Brain microvascular endothelial cell (primary cell): Measurements from ENCODE around the gene MYOM1.

Experiments
- DNase-seq: peaks from one replicate; pipeline ENCODE4 v3.0.0-alpha.2; 2020
- H3K27ac ChIP-seq: fragments of 250-450 bp; sonication (Bioruptor Pico); 2 replicates; pipeline ENCODE4 v1.5.1; 2020; ENCODE audit warnings: mild to moderate bottlenecking, moderate library complexity
- H3K27me3 ChIP-seq: fragments of 250-450 bp; sonication (Bioruptor Pico); replicated peaks from 2 replicates; pipeline ENCODE4 v1.5.1; 2020; ENCODE audit warnings: mild to moderate bottlenecking
- H3K36me3 ChIP-seq: fragments of 250-450 bp; sonication (Bioruptor Pico); replicated peaks from 2 replicates; pipeline ENCODE4 v1.5.1; 2020; ENCODE audit warnings: mild to moderate bottlenecking
- H3K4me3 ChIP-seq: 2 replicates; pipeline ENCODE4 v1.5.1; 2011; ENCODE audit warnings: low read depth, mild to moderate bottlenecking, control low read depth, low read length, moderate library complexity
- CTCF ChIP-seq: IDR thresholded peaks from 2 replicates; pipeline ENCODE4 v1.5.1; 2011; ENCODE audit warnings: low read depth, mild to moderate bottlenecking, moderate library complexity, low read length, control low read depth, inconsistent platforms; ENCODE audit errors: missing control alignments
- in situ Hi-C: cut with HindIII; loops from 2 replicates; pipeline ENCODE4 v1.10.0; 2017; ENCODE audit warnings: low sequenced_read_pairs, low pct_ligation_motif_present

The MYOM1 gene

GRCh38 chr18:3061581-3062312 is 158.0 kb downstream of the MYOM1 start:
- H3K4me3 ChIP-seq = no peak overlapping the region
- in situ Hi-C loops = no loop called here
- no peaks in the 10 kb centered on the region for H3K27me3 ChIP-seq
- no peak for DNase-seq
- no peak overlapping the region for H3K27ac ChIP-seq
- no peak for TF ChIP-seq CTCF
- H3K36me3 ChIP-seq = no peaks in the 10 kb centered on the region

GRCh38 chr18:3060667-3061580 is 158.8 kb downstream of the MYOM1 start:
- in situ Hi-C loops = no loop called here
- H3K27ac ChIP-seq = no peak overlapping the region
- no peak for TF ChIP-seq CTCF
- no peaks in the 10 kb centered on the region for H3K27me3 ChIP-seq
- no peak overlapping the region for H3K4me3 ChIP-seq
- DNase-seq = no peak
- H3K36me3 ChIP-seq = no peaks in the 10 kb centered on the region

- in situ Hi-C loops = no loop called here
- no peak overlapping the region for H3K4me3 ChIP-seq
- H3K27me3 ChIP-seq = no peaks in the 10 kb centered on the region
- no peak for TF ChIP-seq CTCF
- no peak for DNase-seq
- no peaks in the 10 kb centered on the region for H3K36me3 ChIP-seq
- H3K27ac ChIP-seq = no peak overlapping the region
These were observed 160.5 kb downstream of the MYOM1 start for GRCh38 chr18:3059272-3059671.

GRCh38 chr18:3058328-3059191 is 161.2 kb downstream of the MYOM1 start:
- no peak for TF ChIP-seq CTCF
- Histone ChIP-seq H3K27ac (no peak overlapping the region), H3K4me3 (no peak overlapping the region), H3K27me3 (no peaks in the 10 kb centered on the region), H3K36me3 (no peaks in the 10 kb centered on the region)
- DNase-seq = no peak
- in situ Hi-C loops = no loop called here

GRCh38 chr18:3057526-3057925 is 162.2 kb downstream of the MYOM1 start:
- no peak for DNase-seq
- no peak for TF ChIP-seq CTCF
- in situ Hi-C loops = no loop called here

More at GRCh38 chr18:3057526-3057925, 162.2 kb downstream of the MYOM1 start:
- Histone ChIP-seq H3K4me3 (no peak overlapping the region), H3K36me3 (no peaks in the 10 kb centered on the region), H3K27ac (no peak overlapping the region), H3K27me3 (no peaks in the 10 kb centered on the region)
